Osteoblast (primary cell): ENCODE data around the gene VTI1A. TPM values are rescaled to one million over a fixed set of nuclear protein-coding genes. Genes with fewer than 3 reads are reported as not detected.

ENCODE experiments used
- DNase-seq: peaks from one replicate; pipeline ENCODE4 v3.0.0; 2011; ENCODE audit warnings: low spot score, mixed read lengths; ENCODE audit not compliant: insufficient read length; ENCODE audit errors: missing footprints
- H2AFZ ChIP-seq: 2 replicates; pipeline ENCODE4 v1.6.0; 2011; ENCODE audit warnings: mild to moderate bottlenecking, low read length
- H3K27ac ChIP-seq: 2 replicates; pipeline ENCODE4 v1.5.1; 2011; ENCODE audit warnings: mild to moderate bottlenecking, low read depth, low read length, moderate library complexity
- H3K27me3 ChIP-seq: 2 replicates; pipeline ENCODE4 v1.6.0; 2012; ENCODE audit warnings: mild to moderate bottlenecking, control low read depth, inconsistent platforms, low read length, moderate library complexity; ENCODE audit not compliant: insufficient read depth
- H3K36me3 ChIP-seq: 2 replicates; pipeline ENCODE4 v1.5.1; 2011; ENCODE audit warnings: mild to moderate bottlenecking, low read length, control low read depth, moderate library complexity; ENCODE audit not compliant: insufficient read depth
- H3K4me1 ChIP-seq: 2 replicates; pipeline ENCODE4 v1.5.1; 2011; ENCODE audit warnings: mild to moderate bottlenecking, low read length, control low read depth, moderate library complexity; ENCODE audit not compliant: insufficient read depth
- H3K4me2 ChIP-seq: 2 replicates; pipeline ENCODE4 v1.6.0; 2011; ENCODE audit warnings: mild to moderate bottlenecking, low read length; ENCODE audit not compliant: insufficient read depth
- H3K4me3 ChIP-seq: fragments of 200-600 bp; sonication (generic); 3 replicates; pipeline ENCODE4 v1.5.1; 2012; ENCODE audit warnings: mild to moderate bottlenecking, low read length, inconsistent platforms; ENCODE audit not compliant: insufficient read depth
- H3K79me2 ChIP-seq: 2 replicates; pipeline ENCODE4 v1.6.0; 2012; ENCODE audit warnings: mild to moderate bottlenecking, low read length, control low read depth, inconsistent platforms; ENCODE audit not compliant: insufficient read depth
- H3K9me3 ChIP-seq: 2 replicates; pipeline ENCODE4 v1.5.1; 2011; ENCODE audit warnings: low read depth, low read length, control low read depth
- H4K20me1 ChIP-seq: 2 replicates; pipeline ENCODE4 v1.6.0; 2012; ENCODE audit warnings: mild to moderate bottlenecking, low read length, control low read depth; ENCODE audit not compliant: insufficient read depth
- total RNA-seq: library from RNA; depleted of rRNA; stranded (reverse); fragments of >200 nt; gene quantifications from 2 replicates; pipeline ENCODE4 v1.2.3, GENCODE V29; 2012
- TF ChIP-seq, protein P1 (sequence below): IDR thresholded peaks from 2 replicates; pipeline ENCODE4 v1.5.1; 2011; ENCODE audit warnings: mild to moderate bottlenecking, low read depth, low read length, moderate library complexity; ENCODE audit errors: extremely low read depth

Gene VTI1A
- total RNA-seq, 1 donor, result 34.7 TPM

DNA sequence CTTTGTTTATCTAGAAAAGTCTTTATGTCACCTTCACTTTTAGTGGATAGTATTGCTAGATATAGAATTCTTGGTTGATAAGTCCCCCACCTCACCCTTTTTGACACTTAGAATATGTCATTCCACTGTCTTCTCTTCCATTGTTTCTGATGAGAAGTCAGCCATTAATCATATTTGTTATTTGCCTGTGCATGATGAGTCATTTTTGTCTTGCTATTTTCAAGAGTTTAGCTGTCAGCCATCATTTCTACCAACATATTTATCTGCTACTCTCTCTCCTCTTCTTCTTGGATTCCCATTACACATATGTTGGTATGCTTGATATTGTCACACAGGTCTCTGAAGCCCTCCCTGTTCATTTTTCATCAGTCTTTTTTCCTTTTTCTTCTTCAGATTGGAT lies 342.2 kb downstream of the VTI1A start:
- no peaks in the 10 kb centered on the region for H3K79me2 ChIP-seq
- H3K27ac ChIP-seq, result no peak overlapping the region
- DNase-seq, result no peak
- H3K4me1 ChIP-seq, result peaks cover 12% of the 10 kb centered on the region
- H3K27me3 ChIP-seq, result no peaks in the 10 kb centered on the region
- no peak overlapping the region for H2AFZ ChIP-seq
- no peak overlapping the region for H3K4me2 ChIP-seq
- H3K9me3 ChIP-seq, result no peaks in the 10 kb centered on the region
- no peaks in the 10 kb centered on the region for H4K20me1 ChIP-seq
- TF ChIP-seq, protein P1, sequence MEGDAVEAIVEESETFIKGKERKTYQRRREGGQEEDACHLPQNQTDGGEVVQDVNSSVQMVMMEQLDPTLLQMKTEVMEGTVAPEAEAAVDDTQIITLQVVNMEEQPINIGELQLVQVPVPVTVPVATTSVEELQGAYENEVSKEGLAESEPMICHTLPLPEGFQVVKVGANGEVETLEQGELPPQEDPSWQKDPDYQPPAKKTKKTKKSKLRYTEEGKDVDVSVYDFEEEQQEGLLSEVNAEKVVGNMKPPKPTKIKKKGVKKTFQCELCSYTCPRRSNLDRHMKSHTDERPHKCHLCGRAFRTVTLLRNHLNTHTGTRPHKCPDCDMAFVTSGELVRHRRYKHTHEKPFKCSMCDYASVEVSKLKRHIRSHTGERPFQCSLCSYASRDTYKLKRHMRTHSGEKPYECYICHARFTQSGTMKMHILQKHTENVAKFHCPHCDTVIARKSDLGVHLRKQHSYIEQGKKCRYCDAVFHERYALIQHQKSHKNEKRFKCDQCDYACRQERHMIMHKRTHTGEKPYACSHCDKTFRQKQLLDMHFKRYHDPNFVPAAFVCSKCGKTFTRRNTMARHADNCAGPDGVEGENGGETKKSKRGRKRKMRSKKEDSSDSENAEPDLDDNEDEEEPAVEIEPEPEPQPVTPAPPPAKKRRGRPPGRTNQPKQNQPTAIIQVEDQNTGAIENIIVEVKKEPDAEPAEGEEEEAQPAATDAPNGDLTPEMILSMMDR, result no peak
- H3K36me3 ChIP-seq, result no peaks in the 10 kb centered on the region
- no peak overlapping the region for H3K4me3 ChIP-seq

DNA sequence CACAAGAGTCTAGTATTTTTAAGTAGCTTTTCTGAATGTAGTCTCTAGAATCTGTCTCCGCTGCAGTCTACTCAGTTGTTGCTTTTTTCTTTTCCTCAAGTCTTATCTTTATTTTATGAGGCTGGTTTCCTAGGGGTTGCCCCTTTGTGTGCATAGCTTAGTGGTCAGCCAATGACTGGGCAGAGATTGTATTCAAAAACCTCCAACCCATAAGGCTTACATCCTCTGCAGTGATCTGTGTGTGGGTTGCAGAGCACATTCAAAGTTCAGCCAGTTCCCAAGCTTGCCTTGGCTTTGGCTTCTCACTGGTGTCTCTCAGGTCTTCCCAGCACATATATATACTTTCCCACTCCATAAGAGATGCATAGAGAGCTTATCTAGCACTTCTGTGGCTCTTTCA lies 343.0 kb downstream of the VTI1A start:
- DNase-seq, result no peak
- no peaks in the 10 kb centered on the region for H3K9me3 ChIP-seq
- no peak overlapping the region for H3K4me2 ChIP-seq
- peaks cover 12% of the 10 kb centered on the region for H3K4me1 ChIP-seq
- H3K36me3 ChIP-seq, result no peaks in the 10 kb centered on the region
- H2AFZ ChIP-seq, result no peak overlapping the region
- H3K27me3 ChIP-seq, result no peaks in the 10 kb centered on the region
- TF ChIP-seq, protein P1, result no peak
- H3K79me2 ChIP-seq, result no peaks in the 10 kb centered on the region
- no peak overlapping the region for H3K27ac ChIP-seq
- H3K4me3 ChIP-seq, result no peak overlapping the region
- H4K20me1 ChIP-seq, result no peaks in the 10 kb centered on the region

DNA sequence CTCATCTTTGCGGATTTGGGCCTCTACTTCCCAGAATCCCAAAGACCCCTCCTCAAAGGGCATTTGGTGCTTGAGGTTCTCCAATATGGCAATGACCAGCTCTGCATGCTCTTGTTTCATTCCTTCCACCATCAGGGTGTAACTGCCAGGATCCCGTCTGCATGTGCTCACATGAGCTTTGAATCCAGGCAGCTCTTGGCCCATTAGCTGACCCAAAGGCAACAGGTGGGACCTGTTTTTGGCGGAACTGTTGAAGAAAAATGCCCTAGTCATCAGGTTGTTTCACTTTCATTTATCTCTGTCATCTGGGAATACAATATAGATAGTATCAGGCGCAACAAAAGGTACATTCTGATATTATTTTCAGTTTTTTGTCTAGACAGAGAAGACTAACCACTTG lies 343.9 kb downstream of the VTI1A start:
- Histone ChIP-seq H2AFZ (no peak overlapping the region), H3K36me3 (no peaks in the 10 kb centered on the region), H3K4me2 (no peak overlapping the region), H3K27me3 (no peaks in the 10 kb centered on the region), H3K27ac (no peak overlapping the region), H3K4me1 (peaks cover 12% of the 10 kb centered on the region), H3K9me3 (no peaks in the 10 kb centered on the region), H3K79me2 (no peaks in the 10 kb centered on the region), H3K4me3 (no peak overlapping the region), H4K20me1 (no peaks in the 10 kb centered on the region)
- TF ChIP-seq, protein P1, result no peak
- no peak for DNase-seq

DNA sequence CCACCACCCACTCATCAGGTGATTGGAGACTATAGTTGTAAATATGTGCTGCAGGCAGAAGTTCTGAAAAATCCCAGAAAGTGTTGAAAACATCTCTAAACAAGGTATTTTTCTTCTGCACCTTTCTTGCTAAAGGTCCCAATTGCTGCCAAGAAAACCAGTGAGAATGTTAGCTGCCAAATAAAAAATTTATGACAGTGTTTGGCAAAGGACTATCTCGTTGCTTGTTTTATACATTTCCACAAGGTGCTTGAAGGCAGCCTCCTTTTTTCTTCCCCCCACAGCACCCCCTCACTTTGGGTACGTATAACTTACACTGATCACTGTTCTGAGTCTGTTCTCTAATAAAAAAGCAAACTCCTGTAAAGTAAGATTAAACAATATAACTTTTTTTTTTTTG lies 344.4 kb downstream of the VTI1A start:
- no peak overlapping the region for H3K4me2 ChIP-seq
- H3K79me2 ChIP-seq, result no peaks in the 10 kb centered on the region
- H3K4me3 ChIP-seq, result no peak overlapping the region
- no peaks in the 10 kb centered on the region for H3K36me3 ChIP-seq
- H4K20me1 ChIP-seq, result no peaks in the 10 kb centered on the region
- no peak for DNase-seq
- TF ChIP-seq, protein P1, result no peak
- H3K9me3 ChIP-seq, result no peaks in the 10 kb centered on the region
- peaks cover 12% of the 10 kb centered on the region for H3K4me1 ChIP-seq
- H3K27ac ChIP-seq, result no peak overlapping the region
- no peaks in the 10 kb centered on the region for H3K27me3 ChIP-seq
- H2AFZ ChIP-seq, result no peak overlapping the region
